NOMO-1 treated with dmso at 0.1 percent for 144 hours (cell line): Measurements from ENCODE around the gene LMO2.
"Not testable (repeated sequence)": the region's sequence is repeated elsewhere in the genome, so short reads cannot be mapped to it uniquely, and the experiment has no call there.

Experiments used
- DNase-seq: peaks from one replicate; lab custom pipeline; 2025; ENCODE audit not compliant: unreplicated experiment; lab: John Stamatoyannopoulos, UW

LMO2 gene

GRCh38 chr11:33863418-33864172 is 28.3 kb downstream of the LMO2 start:
- DNase-seq = no peak

- no peak for DNase-seq
Measured at GRCh38 chr11:33861941-33862589, 29.8 kb downstream of the LMO2 start.

GRCh38 chr11:33861386-33861785 is 30.5 kb downstream of the LMO2 start:
- DNase-seq = no peak

- no peak for DNase-seq
Measured at GRCh38 chr11:33860926-33861325, 30.9 kb downstream of the LMO2 start.

GRCh38 chr11:33859306-33859705 is 32.6 kb downstream of the LMO2 start:
- DNase-seq = no peak

GRCh38 chr11:33857933-33858371 is 33.9 kb downstream of the LMO2 start:
- DNase-seq = peak; percentile 48

- DNase-seq = no peak
Measured at GRCh38 chr11:33855500-33855899, 36.4 kb downstream of the LMO2 start.

GRCh38 chr11:33848717-33849390 is 43.0 kb downstream of the LMO2 start:
- no peak for DNase-seq

GRCh38 chr11:33847251-33847650 is 44.6 kb downstream of the LMO2 start:
- no peak for DNase-seq

GRCh38 chr11:33844236-33844635 is 47.6 kb downstream of the LMO2 start:
- DNase-seq = no peak

GRCh38 chr11:33843018-33843417 is 48.9 kb downstream of the LMO2 start:
- DNase-seq = no peak

- DNase-seq = no peak
Measured at GRCh38 chr11:33842236-33842915, 49.5 kb downstream of the LMO2 start.

GRCh38 chr11:33838234-33838633 is 53.6 kb downstream of the LMO2 start:
- not testable (repeated sequence) for DNase-seq

GRCh38 chr11:33837334-33837733 is 54.5 kb downstream of the LMO2 start:
- not testable (repeated sequence) for DNase-seq

- DNase-seq = no peak
Measured at GRCh38 chr11:33835143-33835878, 56.6 kb downstream of the LMO2 start.

GRCh38 chr11:33832676-33833075 is 59.2 kb downstream of the LMO2 start:
- DNase-seq = no peak

- no peak for DNase-seq
Measured at GRCh38 chr11:33830903-33831648, 60.8 kb downstream of the LMO2 start.

GRCh38 chr11:33829430-33830141 is 62.3 kb downstream of the LMO2 start:
- peak; percentile 42 for DNase-seq
